Measurements from ENCODE around the gene MEGF6. TPM values are rescaled to one million over a fixed set of nuclear protein-coding genes. Genes with fewer than 3 reads are reported as not detected.

The MEGF6 gene
- total RNA-seq, 2 experiments from 2014 or later = 2.0 to 2.5 TPM

DNA sequence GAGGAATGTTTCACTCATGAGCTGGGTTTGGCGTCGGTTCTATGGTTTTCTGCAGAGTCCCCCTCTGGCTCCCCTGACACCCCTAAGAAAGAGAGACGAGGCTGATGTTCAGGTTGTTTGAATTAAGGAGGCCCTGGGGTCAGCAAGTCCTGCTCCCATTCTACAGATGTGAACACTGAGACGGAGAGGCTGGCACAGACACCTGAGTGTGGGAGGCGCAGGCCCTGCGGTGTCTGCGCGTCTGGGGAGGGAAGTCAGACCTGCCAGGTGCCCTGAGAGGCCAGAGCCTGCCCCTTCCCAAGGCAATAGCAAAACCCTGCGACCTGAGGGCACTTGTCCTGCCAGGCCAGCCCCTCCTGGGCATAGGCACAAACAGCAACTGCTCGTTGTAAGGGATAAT, 47.7 kb downstream of the MEGF6 start:
- H3K9me3 Mint-ChIP-seq = no peaks in the 10 kb centered on the region
- POLR2A ChIA-PET = no interaction called here
- no peak for ATAC-seq
- no peaks in the 10 kb centered on the region for H3K36me3 Mint-ChIP-seq (ENCODE audit: low read depth)
- no peaks in the 10 kb centered on the region for H3K27me3 Mint-ChIP-seq
- no peak overlapping the region for H3K4me3 Mint-ChIP-seq
- intact Hi-C loops (cut with micrococcal nuclease) = loop anchor here (2.0 kb wide), 1 partner anchor 55 kb away; no protein-coding TSS in a partner anchor
- CTCF ChIA-PET = interaction anchor here (0.8 to 2.7 kb wide), 7 partner anchors 12 to 161 kb away, joined by 3 to 40 read pairs (median 5); no protein-coding TSS in a partner anchor
- no peak overlapping the region for H3K27ac Mint-ChIP-seq
- no peak for DNase-seq
- no peaks in the 10 kb centered on the region for H3K4me1 Mint-ChIP-seq (ENCODE audit: low read depth)
- TF ChIP-seq, protein P1, sequence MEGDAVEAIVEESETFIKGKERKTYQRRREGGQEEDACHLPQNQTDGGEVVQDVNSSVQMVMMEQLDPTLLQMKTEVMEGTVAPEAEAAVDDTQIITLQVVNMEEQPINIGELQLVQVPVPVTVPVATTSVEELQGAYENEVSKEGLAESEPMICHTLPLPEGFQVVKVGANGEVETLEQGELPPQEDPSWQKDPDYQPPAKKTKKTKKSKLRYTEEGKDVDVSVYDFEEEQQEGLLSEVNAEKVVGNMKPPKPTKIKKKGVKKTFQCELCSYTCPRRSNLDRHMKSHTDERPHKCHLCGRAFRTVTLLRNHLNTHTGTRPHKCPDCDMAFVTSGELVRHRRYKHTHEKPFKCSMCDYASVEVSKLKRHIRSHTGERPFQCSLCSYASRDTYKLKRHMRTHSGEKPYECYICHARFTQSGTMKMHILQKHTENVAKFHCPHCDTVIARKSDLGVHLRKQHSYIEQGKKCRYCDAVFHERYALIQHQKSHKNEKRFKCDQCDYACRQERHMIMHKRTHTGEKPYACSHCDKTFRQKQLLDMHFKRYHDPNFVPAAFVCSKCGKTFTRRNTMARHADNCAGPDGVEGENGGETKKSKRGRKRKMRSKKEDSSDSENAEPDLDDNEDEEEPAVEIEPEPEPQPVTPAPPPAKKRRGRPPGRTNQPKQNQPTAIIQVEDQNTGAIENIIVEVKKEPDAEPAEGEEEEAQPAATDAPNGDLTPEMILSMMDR (IDR thresholded peaks at IDR 0.05) = no peak

DNA sequence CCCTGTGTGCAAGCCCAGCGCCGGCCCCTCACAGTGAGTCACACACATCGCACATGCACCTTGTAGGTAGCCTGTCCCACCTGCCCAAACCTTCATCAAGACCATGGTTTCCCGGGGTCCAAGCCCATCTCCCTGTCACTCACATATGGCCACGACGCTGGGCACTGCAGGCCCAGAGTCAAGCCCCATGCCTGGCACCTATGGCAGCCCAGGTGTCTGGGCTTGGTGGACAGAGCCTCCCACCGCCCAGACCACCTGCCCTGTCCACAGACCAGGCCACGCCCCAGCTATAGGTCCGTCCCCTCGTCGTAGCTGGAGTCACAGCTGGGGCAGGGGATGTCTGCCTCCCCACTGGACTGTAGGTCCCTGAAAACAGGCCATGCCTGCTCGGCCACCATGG, 48.2 kb downstream of the MEGF6 start:
- Mint-ChIP-seq H3K27me3 (no peaks in the 10 kb centered on the region), H3K9me3 (no peaks in the 10 kb centered on the region), H3K4me3 (no peak overlapping the region), H3K36me3 (ENCODE audit: low read depth) (no peaks in the 10 kb centered on the region), H3K27ac (no peak overlapping the region), H3K4me1 (ENCODE audit: low read depth) (no peaks in the 10 kb centered on the region)
- POLR2A ChIA-PET = no interaction called here
- DNase-seq (no peak), ATAC-seq (no peak)
- intact Hi-C loops (cut with micrococcal nuclease) = no loop called here
- CTCF ChIA-PET = interaction anchor here (1.2 to 2.7 kb wide), 4 partner anchors 12 to 72 kb away, joined by 3 to 40 read pairs (median 6); no protein-coding TSS in a partner anchor
- TF ChIP-seq, protein P1 (IDR thresholded peaks at IDR 0.05) = no peak

DNA sequence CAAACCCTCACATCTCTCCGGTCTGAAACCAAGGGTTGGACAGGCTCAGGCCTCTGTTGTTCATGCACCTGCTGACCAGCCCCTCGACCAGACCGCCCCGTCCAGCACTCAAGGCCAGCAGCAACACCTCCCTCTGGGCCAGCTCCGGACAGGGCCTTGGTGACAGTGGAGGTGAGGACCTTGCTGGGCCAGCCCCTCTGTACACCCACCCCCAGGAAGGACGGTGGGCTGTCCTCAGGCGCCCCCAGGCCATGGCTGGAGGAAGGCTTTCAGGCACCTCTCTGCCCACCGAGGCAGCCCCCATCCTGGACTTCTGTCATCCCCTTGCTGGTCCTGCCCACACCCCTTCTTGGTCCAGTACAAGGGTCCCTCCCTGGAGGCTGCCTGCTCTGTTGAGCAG, 48.6 kb downstream of the MEGF6 start:
- H3K4me1 Mint-ChIP-seq (ENCODE audit: low read depth) = no peaks in the 10 kb centered on the region
- POLR2A ChIA-PET = no interaction called here
- no peaks in the 10 kb centered on the region for H3K27me3 Mint-ChIP-seq
- intact Hi-C loops (cut with micrococcal nuclease) = no loop called here
- no peak overlapping the region for H3K4me3 Mint-ChIP-seq
- no peaks in the 10 kb centered on the region for H3K36me3 Mint-ChIP-seq (ENCODE audit: low read depth)
- H3K27ac Mint-ChIP-seq = no peak overlapping the region
- DNase-seq (no peak), ATAC-seq (no peak)
- TF ChIP-seq, protein P1 (IDR thresholded peaks at IDR 0.05) = no peak
- H3K9me3 Mint-ChIP-seq = no peaks in the 10 kb centered on the region
- CTCF ChIA-PET = interaction anchor here (1.9 to 2.0 kb wide), 2 partner anchors 53 to 72 kb away, joined by 5 to 8 read pairs; no protein-coding TSS in a partner anchor

DNA sequence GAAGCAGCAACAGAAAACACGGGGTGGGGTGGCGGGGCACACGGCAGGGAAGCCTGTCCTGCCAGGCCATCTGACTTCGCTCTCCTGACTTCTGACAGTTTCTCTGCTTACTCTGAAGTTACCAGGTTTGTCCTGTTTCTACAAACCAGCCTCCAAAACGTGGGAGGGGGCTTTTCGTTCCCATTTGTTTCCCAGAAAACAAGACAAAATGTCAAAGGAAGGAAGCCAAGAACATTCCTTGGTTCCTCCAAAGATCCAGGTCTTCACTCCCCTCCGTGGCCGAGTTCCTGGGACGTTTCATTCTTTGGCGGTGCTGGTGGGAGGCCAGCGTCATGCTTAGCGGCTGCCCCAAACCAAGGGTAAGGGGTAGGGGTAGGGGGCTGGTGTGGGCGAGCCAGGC, 49.6 kb downstream of the MEGF6 start:
- intact Hi-C loops (cut with micrococcal nuclease) = no loop called here
- TF ChIP-seq, protein P1 (IDR thresholded peaks at IDR 0.05) = no peak
- Mint-ChIP-seq H3K27ac (no peak overlapping the region), H3K27me3 (no peaks in the 10 kb centered on the region), H3K4me1 (ENCODE audit: low read depth) (no peaks in the 10 kb centered on the region), H3K36me3 (ENCODE audit: low read depth) (no peaks in the 10 kb centered on the region), H3K4me3 (no peak overlapping the region), H3K9me3 (no peaks in the 10 kb centered on the region)
- ChIA-PET POLR2A (no interaction called here), CTCF (no interaction called here)
- DNase-seq (no peak), ATAC-seq (no peak)

DNA sequence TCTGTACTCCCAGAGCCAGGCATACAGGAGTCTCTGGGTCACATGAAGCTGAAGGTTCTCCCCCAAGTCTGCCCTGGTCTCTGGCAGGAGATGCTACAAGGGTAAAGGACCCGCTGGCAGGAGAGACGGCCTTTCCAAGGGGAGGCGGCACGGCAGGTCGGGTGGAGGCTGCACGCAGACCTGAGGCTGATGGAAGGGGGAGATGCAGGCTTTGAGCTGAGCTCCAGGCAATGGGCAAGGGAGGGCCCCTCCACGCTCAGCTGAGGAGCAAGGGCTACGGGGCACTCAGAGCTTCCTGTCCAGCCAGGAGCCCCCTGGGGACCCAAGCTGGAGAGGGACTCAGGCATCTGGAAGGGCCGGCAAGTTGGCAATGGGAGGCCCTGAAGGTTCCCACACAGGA, 50.3 kb downstream of the MEGF6 start:
- Mint-ChIP-seq H3K4me3 (no peak overlapping the region), H3K36me3 (ENCODE audit: low read depth) (no peaks in the 10 kb centered on the region), H3K9me3 (no peaks in the 10 kb centered on the region), H3K27ac (no peak overlapping the region), H3K27me3 (no peaks in the 10 kb centered on the region), H3K4me1 (ENCODE audit: low read depth) (no peaks in the 10 kb centered on the region)
- TF ChIP-seq, protein P1 (IDR thresholded peaks at IDR 0.05) = no peak
- ChIA-PET CTCF (interaction anchor here (1.1 kb wide), 1 partner anchor 58 kb away, joined by 5 read pairs; no protein-coding TSS in a partner anchor), POLR2A (no interaction called here)
- DNase-seq (no peak), ATAC-seq (no peak)
- intact Hi-C loops (cut with micrococcal nuclease) = no loop called here

Data from activated CD8-positive, alpha-beta T cell treated with anti-CD3 and anti-CD28 coated beads for 36 hours (primary cell).